ENCODE data around the gene GPX2. TPM values are rescaled to one million over a fixed set of nuclear protein-coding genes. Genes with fewer than 3 reads are reported as not detected.

Gene GPX2
- 0.63 and 1.3 TPM in 2 replicates for total RNA-seq (2014; rRNA removed; shearing (Covaris generic))

GRCh38 chr14:64942531-64943111, at the start of gene GPX2:
GPX2 (minus strand) TSS chr14:64942745; CDS start chr14:64942726, 19 bp downstream.
- Histone ChIP-seq H3K36me3 (replicated peaks; ENCODE audit: control insufficient read depth, insufficient read depth, low read length) (peaks cover 4% of the 10 kb centered on the region), H3K27me3 (ENCODE audit: control insufficient read depth, insufficient read depth, low read length) (no peaks in the 10 kb centered on the region), H3K4me3 (ENCODE audit: insufficient read depth, low read depth, low read length) (no peak within 1 kb of the TSS)
- no peak for DNase-seq

- no peak for DNase-seq
- no peaks in the 10 kb centered on the region for H3K36me3 ChIP-seq (replicated peaks; ENCODE audit: control insufficient read depth, insufficient read depth, low read length)
- H3K4me3 ChIP-seq (ENCODE audit: insufficient read depth, low read depth, low read length) = no peak overlapping the region
- no peaks in the 10 kb centered on the region for H3K27me3 ChIP-seq (ENCODE audit: control insufficient read depth, insufficient read depth, low read length)
These were observed 48.4 kb upstream of the GPX2 start for GRCh38 chr14:64990939-64991338.

DNA sequence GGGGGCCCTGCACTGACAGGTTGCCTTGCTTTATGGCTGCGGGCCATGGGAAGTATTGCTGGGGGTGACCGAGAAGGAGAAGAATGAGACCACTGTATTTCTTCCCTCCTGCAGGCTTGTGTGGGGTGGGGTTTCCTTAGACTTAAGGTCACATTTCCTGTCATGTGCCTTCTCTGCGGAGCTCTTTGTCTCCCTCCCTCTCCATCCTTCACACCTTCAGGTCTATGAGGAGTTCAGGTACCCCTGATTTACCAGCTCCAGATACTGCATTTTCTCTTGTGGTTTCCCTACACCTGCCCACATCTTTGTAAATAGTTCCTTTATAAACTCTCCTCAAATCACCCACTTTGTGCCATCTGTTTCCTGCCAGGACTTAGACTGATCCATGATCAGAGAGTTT, 47.8 kb upstream of the GPX2 start:
- no peaks in the 10 kb centered on the region for H3K36me3 ChIP-seq (replicated peaks; ENCODE audit: control insufficient read depth, insufficient read depth, low read length)
- no peaks in the 10 kb centered on the region for H3K27me3 ChIP-seq (ENCODE audit: control insufficient read depth, insufficient read depth, low read length)
- DNase-seq = no peak
- no peak overlapping the region for H3K4me3 ChIP-seq (ENCODE audit: insufficient read depth, low read depth, low read length)

DNA sequence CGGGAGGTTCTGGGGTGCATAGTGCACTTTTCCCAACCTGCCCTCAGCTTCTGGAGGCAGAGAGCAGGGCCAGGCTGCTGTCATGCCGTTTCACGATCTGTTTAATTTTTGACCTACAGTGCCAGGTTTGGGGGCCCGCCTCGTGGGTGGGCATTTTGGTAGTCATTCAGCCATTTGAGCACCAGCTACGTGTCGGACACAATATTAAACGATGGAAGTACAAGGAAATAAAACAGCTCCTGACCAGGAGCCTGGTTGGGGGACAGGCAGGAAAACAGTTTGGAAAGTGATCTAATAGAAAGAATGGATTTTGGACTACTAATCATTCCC, 44.9 kb upstream of the GPX2 start:
- peak overlapping the region; percentile 61 for H3K4me3 ChIP-seq (ENCODE audit: insufficient read depth, low read depth, low read length)
- no peaks in the 10 kb centered on the region for H3K27me3 ChIP-seq (ENCODE audit: control insufficient read depth, insufficient read depth, low read length)
- DNase-seq = no peak
- H3K36me3 ChIP-seq (replicated peaks; ENCODE audit: control insufficient read depth, insufficient read depth, low read length) = no peaks in the 10 kb centered on the region

GRCh38 chr14:64986648-64987437, 44.3 kb upstream of the GPX2 start, which contains the start of gene FNTB:
FNTB (plus strand) TSS chr14:64986895; CDS start chr14:64986954, 59 bp downstream.
- DNase-seq = peak; percentile 93
- Histone ChIP-seq H3K36me3 (replicated peaks; ENCODE audit: control insufficient read depth, insufficient read depth, low read length) (no peaks in the 10 kb centered on the region), H3K4me3 (ENCODE audit: insufficient read depth, low read depth, low read length) (peak within 1 kb of the TSS; percentile 61), H3K27me3 (ENCODE audit: control insufficient read depth, insufficient read depth, low read length) (no peaks in the 10 kb centered on the region)

- peak; percentile 81 for DNase-seq
- Histone ChIP-seq H3K36me3 (replicated peaks; ENCODE audit: control insufficient read depth, insufficient read depth, low read length) (no peaks in the 10 kb centered on the region), H3K4me3 (ENCODE audit: insufficient read depth, low read depth, low read length) (no peak overlapping the region), H3K27me3 (ENCODE audit: control insufficient read depth, insufficient read depth, low read length) (no peaks in the 10 kb centered on the region)
These were observed 41.1 kb upstream of the GPX2 start for GRCh38 chr14:64983439-64984310.

GRCh38 chr14:64979336-64980074, 37.0 kb upstream of the GPX2 start:
- DNase-seq = no peak
- H3K27me3 ChIP-seq (ENCODE audit: control insufficient read depth, insufficient read depth, low read length) = no peaks in the 10 kb centered on the region
- no peak overlapping the region for H3K4me3 ChIP-seq (ENCODE audit: insufficient read depth, low read depth, low read length)
- no peaks in the 10 kb centered on the region for H3K36me3 ChIP-seq (replicated peaks; ENCODE audit: control insufficient read depth, insufficient read depth, low read length)

DNA sequence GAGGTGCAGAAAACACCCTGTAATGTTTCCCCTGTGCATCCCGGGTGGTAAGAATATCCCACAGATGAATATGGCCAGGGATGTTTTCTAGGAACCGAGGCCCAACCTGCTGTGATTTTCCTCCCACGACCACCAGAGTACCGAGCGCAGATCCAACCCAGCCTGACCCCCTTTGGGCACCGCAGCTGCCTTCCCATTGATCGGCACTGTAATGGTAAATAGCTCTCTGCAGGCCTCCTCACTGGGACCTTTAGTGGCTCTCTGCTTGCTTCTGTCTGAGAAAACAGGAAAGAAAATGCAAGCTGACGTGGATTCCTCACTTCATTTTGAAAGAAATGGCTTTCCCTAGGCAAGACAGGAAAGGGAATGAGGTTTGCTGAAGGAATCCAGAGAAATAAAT, 32.0 kb upstream of the GPX2 start:
- Histone ChIP-seq H3K36me3 (replicated peaks; ENCODE audit: control insufficient read depth, insufficient read depth, low read length) (no peaks in the 10 kb centered on the region), H3K4me3 (ENCODE audit: insufficient read depth, low read depth, low read length) (no peak overlapping the region), H3K27me3 (ENCODE audit: control insufficient read depth, insufficient read depth, low read length) (peaks cover 8% of the 10 kb centered on the region; the same call in 1 of the 2 replicates)
- DNase-seq = peak; percentile 76

GRCh38 chr14:64973826-64974225, 31.3 kb upstream of the GPX2 start:
- DNase-seq = no peak
- H3K36me3 ChIP-seq (replicated peaks; ENCODE audit: control insufficient read depth, insufficient read depth, low read length) = no peaks in the 10 kb centered on the region
- H3K27me3 ChIP-seq (ENCODE audit: control insufficient read depth, insufficient read depth, low read length) = peaks cover 8% of the 10 kb centered on the region; the same call in 1 of the 2 replicates
- no peak overlapping the region for H3K4me3 ChIP-seq (ENCODE audit: insufficient read depth, low read depth, low read length)

DNA sequence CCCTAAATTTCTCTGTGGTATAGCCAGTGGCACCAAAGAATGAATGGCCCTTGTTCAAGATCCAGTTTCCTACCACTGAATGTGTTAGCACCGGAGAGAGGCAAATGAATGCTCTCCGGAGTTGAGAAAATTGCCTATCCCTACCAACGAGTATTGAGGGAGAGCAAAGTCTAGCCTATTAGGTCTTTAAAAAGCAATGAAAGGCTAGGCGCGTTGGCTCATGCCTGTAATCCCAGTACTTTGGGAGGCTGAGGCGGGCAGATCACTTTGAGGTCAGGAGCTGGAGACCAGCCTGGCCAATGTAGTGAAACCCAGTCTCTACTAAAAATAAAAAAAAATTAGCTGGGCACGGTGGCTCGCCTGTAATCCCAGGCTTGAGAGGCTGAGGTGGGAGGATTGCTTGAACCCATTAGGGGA, 30.5 kb upstream of the GPX2 start:
- no peak for DNase-seq
- H3K4me3 ChIP-seq (ENCODE audit: insufficient read depth, low read depth, low read length) = peak overlapping the region; percentile 58; the same call in 1 of the 2 replicates
- no peaks in the 10 kb centered on the region for H3K36me3 ChIP-seq (replicated peaks; ENCODE audit: control insufficient read depth, insufficient read depth, low read length)
- peaks cover 8% of the 10 kb centered on the region; the same call in 1 of the 2 replicates for H3K27me3 ChIP-seq (ENCODE audit: control insufficient read depth, insufficient read depth, low read length)

GRCh38 chr14:64971943-64972791, 29.6 kb upstream of the GPX2 start, which contains the start of gene RAB15:
RAB15 (minus strand) TSS chr14:64972336; CDS start chr14:64972076, 260 bp downstream.
- Histone ChIP-seq H3K27me3 (ENCODE audit: control insufficient read depth, insufficient read depth, low read length) (peaks cover 8% of the 10 kb centered on the region; the same call in 1 of the 2 replicates), H3K36me3 (replicated peaks; ENCODE audit: control insufficient read depth, insufficient read depth, low read length) (no peaks in the 10 kb centered on the region), H3K4me3 (ENCODE audit: insufficient read depth, low read depth, low read length) (peak within 1 kb of the TSS; percentile 74)
- DNase-seq = peak; percentile 91

GRCh38 chr14:64971491-64971942, 29.0 kb upstream of the GPX2 start:
- Histone ChIP-seq H3K27me3 (ENCODE audit: control insufficient read depth, insufficient read depth, low read length) (peaks cover 8% of the 10 kb centered on the region; the same call in 1 of the 2 replicates), H3K36me3 (replicated peaks; ENCODE audit: control insufficient read depth, insufficient read depth, low read length) (no peaks in the 10 kb centered on the region), H3K4me3 (ENCODE audit: insufficient read depth, low read depth, low read length) (peak overlapping the region; percentile 74)
- DNase-seq = peak; percentile 74

Measured in H7 (cell line).